IMR-90 (cell line): Measurements from ENCODE around the gene CEMP1. TPM values are rescaled to one million over a fixed set of nuclear protein-coding genes. Genes with fewer than 3 reads are reported as not detected.

Source experiments
- ATAC-seq: fragments of 200-7000 bp; cut with Tn5 transposase; 2 replicates; pipeline ENCODE4 v1.9.1; 2020; ENCODE audit warnings: low read depth, mild to moderate bottlenecking, moderate library complexity
- BruUV-seq: library from RNA; stranded (reverse); fragments of 400-500 nt; replicated peaks from 2 replicates; lab custom pipeline; 2021; lab: Mats Ljungman, UMichigan
- CTCF ChIA-PET: fragments of 300-600 bp; formaldehyde crosslinking; extraction: SDS; loops from one replicate; lab custom pipeline; 2021; ENCODE audit warnings: antibody characterized with exemption; lab: Yijun Ruan, JAX
- POLR2A ChIA-PET: fragments of 300-600 bp; sonication (Branson Sonifier 250); formaldehyde crosslinking; loops from one replicate; lab custom pipeline; 2022; ENCODE audit warnings: antibody characterized with exemption; ENCODE audit not compliant: unreplicated experiment; lab: Charles Lee
- DNase-seq: peaks from one replicate; pipeline ENCODE4 v3.0.0; 2013
- H2AFZ ChIP-seq: replicated peaks from 2 replicates; pipeline ENCODE3; 2013; ENCODE audit warnings: low read length, mild to moderate bottlenecking; ENCODE audit not compliant: poor library complexity
- H2AK5ac ChIP-seq: 2 replicates; pipeline ENCODE4 v1.6.1; 2013; ENCODE audit warnings: low read depth, low read length, inconsistent platforms
- H2AK9ac ChIP-seq: replicated peaks from 2 replicates; pipeline ENCODE3; 2013; ENCODE audit warnings: mild to moderate bottlenecking, low read depth, low read length, moderate library complexity; ENCODE audit not compliant: poor library complexity
- H2BK120ac ChIP-seq: 2 replicates; pipeline ENCODE4 v1.6.1; 2013; ENCODE audit warnings: low read depth, low read length, inconsistent platforms
- H2BK15ac ChIP-seq: 3 replicates; pipeline ENCODE4 v1.6.1; 2013; ENCODE audit warnings: low read depth, low read length, inconsistent platforms
- H2BK20ac ChIP-seq: 2 replicates; pipeline ENCODE4 v1.6.1; 2013; ENCODE audit warnings: low read depth, mild to moderate bottlenecking, inconsistent platforms, low read length, moderate library complexity
- H2BK5ac ChIP-seq: 2 replicates; pipeline ENCODE4 v1.6.1; 2013; ENCODE audit warnings: mild to moderate bottlenecking, low read depth, low read length, inconsistent platforms; ENCODE audit not compliant: poor library complexity, severe bottlenecking
- H3K14ac ChIP-seq: replicated peaks from 2 replicates; pipeline ENCODE4 v1.6.1; 2013; ENCODE audit warnings: low read depth, low read length, inconsistent platforms
- H3K18ac ChIP-seq: 2 replicates; pipeline ENCODE4 v1.6.1; 2013; ENCODE audit warnings: low read depth, low read length, control low read depth
- H3K23ac ChIP-seq: 2 replicates; pipeline ENCODE4 v1.6.1; 2013; ENCODE audit warnings: low read depth, low read length, inconsistent platforms
- H3K27ac ChIP-seq: 2 replicates; pipeline ENCODE4 v1.5.1; 2013; ENCODE audit warnings: mild to moderate bottlenecking, control low read depth, low read length; ENCODE audit not compliant: insufficient read depth
- H3K27me3 ChIP-seq: 2 replicates; pipeline ENCODE4 v1.6.1; 2013; ENCODE audit warnings: low read length; ENCODE audit not compliant: control insufficient read depth, insufficient read depth
- H3K36me3 ChIP-seq: 2 replicates; pipeline ENCODE4 v1.6.1; 2013; ENCODE audit warnings: low read length, mixed read lengths; ENCODE audit not compliant: control insufficient read depth, insufficient read depth
- H3K4ac ChIP-seq: 2 replicates; pipeline ENCODE4 v1.6.1; 2013; ENCODE audit warnings: low read depth, low read length, inconsistent platforms
- H3K4me1 ChIP-seq: 2 replicates; pipeline ENCODE4 v1.6.1; 2013; ENCODE audit warnings: low read length, mixed read lengths; ENCODE audit not compliant: control insufficient read depth, insufficient read depth
- H3K4me2 ChIP-seq: 2 replicates; pipeline ENCODE4 v1.6.1; 2013; ENCODE audit warnings: low read depth, mild to moderate bottlenecking, control low read depth, low read length, moderate library complexity
- H3K4me3 ChIP-seq: 2 replicates; pipeline ENCODE4 v1.5.1; 2013; ENCODE audit warnings: low read depth, mild to moderate bottlenecking, control low read depth, low read length, moderate library complexity; ENCODE audit not compliant: insufficient read depth
- H3K56ac ChIP-seq: 2 replicates; pipeline ENCODE4 v1.6.1; 2013; ENCODE audit warnings: low read length, inconsistent platforms; ENCODE audit not compliant: insufficient read depth; ENCODE audit errors: extremely low read depth
- H3K79me1 ChIP-seq, 2 experiments: 2 replicates each; pipeline ENCODE4 v1.6.1; 2013; ENCODE audit warnings: low read length in 2 of 2, inconsistent platforms in 1 of 2, low read depth in 1 of 2
- H3K9ac ChIP-seq: 2 replicates; pipeline ENCODE4 v1.6.1; 2013; ENCODE audit warnings: low read depth, low read length, control low read depth
- H3K9me1 ChIP-seq: 2 replicates; pipeline ENCODE4 v1.6.1; 2013; ENCODE audit warnings: low read length, inconsistent platforms; ENCODE audit not compliant: insufficient read depth
- H3K9me3 ChIP-seq: 2 replicates; pipeline ENCODE4 v1.6.1; 2013; ENCODE audit warnings: low read length; ENCODE audit not compliant: control insufficient read depth, insufficient read depth
- H4K20me1 ChIP-seq: 2 replicates; pipeline ENCODE4 v1.6.1; 2013; ENCODE audit warnings: low read length, inconsistent platforms; ENCODE audit not compliant: insufficient read depth
- H4K5ac ChIP-seq: 2 replicates; pipeline ENCODE4 v1.6.1; 2013; ENCODE audit warnings: mild to moderate bottlenecking, low read depth, low read length, control low read depth
- H4K8ac ChIP-seq, 2 experiments: 2 replicates each; pipeline ENCODE4 v1.6.1; 2013; ENCODE audit warnings: low read depth in 2 of 2, low read length in 2 of 2, control low read depth in 1 of 2, inconsistent platforms in 1 of 2
- H4K91ac ChIP-seq: 2 replicates; pipeline ENCODE4 v1.6.1; 2013; ENCODE audit warnings: low read depth, low read length, inconsistent platforms; ENCODE audit not compliant: insufficient read depth
- FOS ChIP-seq: fragments of 150-350 bp; IDR thresholded peaks from 2 replicates; pipeline ENCODE4 v1.6.1; 2016; ENCODE audit warnings: low read depth, low read length
- MXI1 ChIP-seq: IDR thresholded peaks from 2 replicates; pipeline ENCODE4 v1.6.1; 2012; ENCODE audit warnings: low read depth, mild to moderate bottlenecking, low read length, moderate library complexity, borderline replicate concordance
- WGBS, 2 experiments: methylation state at CpG; one replicate each; pipeline versions ENCODE4 v1.1.5 to v1.1.7; 2013; ENCODE audit warnings: missing lambda C conversion rate in 2 of 2; ENCODE audit not compliant: insufficient read length in 1 of 2; ENCODE audit errors: extremely low coverage in 2 of 2; 5-methylcytosine and 5-hydroxymethylcytosine counted together
- dilution Hi-C: fragments of 300-500 bp; cut with HindIII; formaldehyde crosslinking; loops from one replicate; pipeline ENCODE4 v1.14.3; 2018; ENCODE audit warnings: low sequenced_read_pairs; ENCODE audit not compliant: unreplicated experiment
- in situ Hi-C: fragments of 300-500 bp; cut with MboI; formaldehyde crosslinking; loops from 3 replicates; pipeline ENCODE4 v1.14.3; 2019; ENCODE audit warnings: low sequenced_read_pairs, inconsistent platforms, mixed read lengths
- intact Hi-C: fragments of 100-400 bp; cut with micrococcal nuclease; formaldehyde crosslinking; loops from 2 replicates; pipeline ENCODE4 v1.10.0; 2022
- polyA plus RNA-seq, 3 experiments: library from polyadenylated mRNA; depleted of rRNA; stranded (reverse); fragments of >200 nt; gene quantifications; 2 replicates each; pipeline ENCODE4 v1.2.3, GENCODE V29; 2012; ENCODE audit warnings: low replicate concordance in 1 of 3
- total RNA-seq: library from RNA; depleted of rRNA; stranded (reverse); fragments of >200 nt; gene quantifications from 2 replicates; pipeline ENCODE4 v1.2.3, GENCODE V29; 2012
- TF ChIP-seq, protein P1 (sequence below): fragments of 150-350 bp; IDR thresholded peaks from 2 replicates; pipeline ENCODE4 v1.6.1; 2017; ENCODE audit warnings: mild to moderate bottlenecking, antibody characterized with exemption, low read length, low read depth
- TF ChIP-seq, protein P2 (sequence below): conservative IDR thresholded peaks from 2 replicates; pipeline ENCODE4 v1.5.1; 2012; ENCODE audit warnings: mild to moderate bottlenecking, low read depth, low read length, improper control_type of control experiment

CEMP1 gene
- total and polyA plus RNA-seq, 2 of the 4 experiments (the other 2 are of a cell fraction): not detected

DNA sequence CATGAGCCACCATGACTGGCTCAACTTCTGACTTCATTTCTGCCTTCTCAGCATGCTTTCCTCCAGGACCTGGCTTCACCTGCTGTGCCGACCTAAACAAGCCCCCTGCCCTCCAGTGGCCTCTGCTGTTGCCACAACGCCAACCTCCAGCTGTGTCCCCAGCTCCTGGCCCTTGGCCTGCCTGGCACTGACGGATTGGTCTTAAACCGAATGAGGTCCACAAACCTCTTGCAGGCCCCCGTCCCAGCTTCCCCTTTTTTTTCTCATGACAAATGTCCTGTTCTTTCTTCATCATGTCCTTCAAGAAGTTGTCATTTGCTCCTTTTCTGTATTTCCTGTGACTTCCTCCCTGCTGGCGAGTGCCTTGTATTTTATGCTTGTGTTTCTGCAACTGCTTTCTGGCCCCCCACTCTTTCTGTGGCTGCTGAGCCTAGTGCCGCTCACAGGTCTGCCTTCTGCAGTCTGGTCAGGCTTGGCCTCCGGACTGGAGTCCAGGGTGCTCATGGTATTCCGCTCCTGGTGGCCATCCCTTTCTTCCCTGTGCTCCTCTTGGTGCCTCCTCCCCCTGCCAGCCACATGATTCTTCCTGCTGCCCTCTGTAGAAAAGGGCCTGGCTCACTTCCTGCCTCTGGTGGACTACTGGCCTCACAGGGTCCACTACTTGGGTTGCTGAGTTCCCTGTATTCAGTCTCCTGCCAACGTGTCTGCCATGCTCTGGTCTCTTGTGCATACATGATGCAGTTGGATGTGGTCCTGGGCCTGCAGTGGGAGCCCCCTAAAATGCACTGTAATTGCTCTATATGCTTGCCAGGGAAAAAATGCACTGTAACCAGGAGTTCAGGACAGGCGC, 14.6 kb downstream of the CEMP1 start:
- Histone ChIP-seq H3K4me2 (peak overlapping the region; percentile 14; the same call in 1 of the 2 replicates), H3K9me3 (no peaks in the 10 kb centered on the region), H3K4me1 (peaks cover 17% of the 10 kb centered on the region), H2AK5ac (0 out of 2 replicates have a peak overlapping the region, but pooled peaks have one; percentile 24), H3K56ac (no peak overlapping the region), H2BK15ac (no peak overlapping the region), H2AK9ac (peak overlapping the region; percentile 45), H2BK120ac (no peak overlapping the region), H3K9me1 (peaks cover 22% of the 10 kb centered on the region), H2BK20ac (no peak overlapping the region), H4K91ac (no peak overlapping the region), H3K9ac (no peak overlapping the region), H4K5ac (no peak overlapping the region), H3K36me3 (peaks cover 4% of the 10 kb centered on the region; the same call in 1 of the 2 replicates), H3K79me1 (peaks cover 8 to 60% of the 10 kb centered on the region in 2 experiments), H3K4ac (0 out of 2 replicates have a peak overlapping the region, but pooled peaks have one; percentile 22), H3K27me3 (no peaks in the 10 kb centered on the region), H3K4me3 (no peak overlapping the region), H3K27ac (no peak overlapping the region), H2BK5ac (no peak overlapping the region), H3K18ac (no peak overlapping the region), H3K23ac (0 out of 2 replicates have a peak overlapping the region, but pooled peaks have one; percentile 60), H4K8ac (no peak overlapping the region), H4K20me1 (peaks cover 57% of the 10 kb centered on the region), H3K14ac (no peak overlapping the region), H2AFZ (no peak overlapping the region)
- POLR2A ChIA-PET: no interaction called here
- dilution Hi-C loops: no loop called here
- BruUV-seq: no TSS peak
- TF ChIP-seq FOS (no peak), MXI1 (no peak)
- TF ChIP-seq, protein P1, sequence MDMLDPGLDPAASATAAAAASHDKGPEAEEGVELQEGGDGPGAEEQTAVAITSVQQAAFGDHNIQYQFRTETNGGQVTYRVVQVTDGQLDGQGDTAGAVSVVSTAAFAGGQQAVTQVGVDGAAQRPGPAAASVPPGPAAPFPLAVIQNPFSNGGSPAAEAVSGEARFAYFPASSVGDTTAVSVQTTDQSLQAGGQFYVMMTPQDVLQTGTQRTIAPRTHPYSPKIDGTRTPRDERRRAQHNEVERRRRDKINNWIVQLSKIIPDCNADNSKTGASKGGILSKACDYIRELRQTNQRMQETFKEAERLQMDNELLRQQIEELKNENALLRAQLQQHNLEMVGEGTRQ: peak; percentile 20; the same call in 1 of the 2 replicates
- TF ChIP-seq, protein P2, sequence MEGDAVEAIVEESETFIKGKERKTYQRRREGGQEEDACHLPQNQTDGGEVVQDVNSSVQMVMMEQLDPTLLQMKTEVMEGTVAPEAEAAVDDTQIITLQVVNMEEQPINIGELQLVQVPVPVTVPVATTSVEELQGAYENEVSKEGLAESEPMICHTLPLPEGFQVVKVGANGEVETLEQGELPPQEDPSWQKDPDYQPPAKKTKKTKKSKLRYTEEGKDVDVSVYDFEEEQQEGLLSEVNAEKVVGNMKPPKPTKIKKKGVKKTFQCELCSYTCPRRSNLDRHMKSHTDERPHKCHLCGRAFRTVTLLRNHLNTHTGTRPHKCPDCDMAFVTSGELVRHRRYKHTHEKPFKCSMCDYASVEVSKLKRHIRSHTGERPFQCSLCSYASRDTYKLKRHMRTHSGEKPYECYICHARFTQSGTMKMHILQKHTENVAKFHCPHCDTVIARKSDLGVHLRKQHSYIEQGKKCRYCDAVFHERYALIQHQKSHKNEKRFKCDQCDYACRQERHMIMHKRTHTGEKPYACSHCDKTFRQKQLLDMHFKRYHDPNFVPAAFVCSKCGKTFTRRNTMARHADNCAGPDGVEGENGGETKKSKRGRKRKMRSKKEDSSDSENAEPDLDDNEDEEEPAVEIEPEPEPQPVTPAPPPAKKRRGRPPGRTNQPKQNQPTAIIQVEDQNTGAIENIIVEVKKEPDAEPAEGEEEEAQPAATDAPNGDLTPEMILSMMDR: no peak
- no peak for ATAC-seq
- CTCF ChIA-PET: no interaction called here
- 81% methylated on average over 10 of the region's 11 CpGs; no CpG with 5 or more reads in 1 of the 2 experiments for WGBS, 2 experiments
- in situ Hi-C loops: no loop called here
- intact Hi-C loops: no loop called here
- peak; percentile 10 for DNase-seq
